HepG2 (cell line): ENCODE results near the gene VAX1. TPM values are rescaled to one million over a fixed set of nuclear protein-coding genes. Genes with fewer than 3 reads are reported as not detected.
A peak's percentile ranks its signal among the peaks of the same experiment; 100 is the strongest.
"Not testable (repeated sequence)": the region's sequence is repeated elsewhere in the genome, so short reads cannot be mapped to it uniquely, and the experiment has no call there.

Experiments
- ATAC-seq: fragments of 200-7000 bp; cut with Tn5 transposase; 3 replicates; pipeline ENCODE4 v1.9.1; 2020; ENCODE audit warnings: mild to moderate bottlenecking, moderate library complexity
- BruUV-seq: library from RNA; stranded (reverse); fragments of 400-500 nt; replicated peaks from 2 replicates; lab custom pipeline; 2021; lab: Mats Ljungman, UMichigan
- CTCF ChIA-PET: fragments of 300-600 bp; formaldehyde crosslinking; extraction: SDS; loops from one replicate; lab custom pipeline; 2021; ENCODE audit warnings: low total read pairs, inconsistent platforms, low intra/inter-chr PET ratio; lab: Yijun Ruan, JAX
- POLR2A ChIA-PET: fragments of 350-600 bp; sonication (Branson Sonifier 250); formaldehyde crosslinking; loops from one replicate; lab custom pipeline; 2020; ENCODE audit warnings: antibody characterized with exemption, inconsistent platforms; lab: Yijun Ruan, JAX
- DNase-seq: peaks from one replicate; pipeline ENCODE4 v3.0.0-alpha.2; 2015; ENCODE audit warnings: low spot score
- FAIRE-seq: peaks from 3 replicates; lab custom pipeline; 2011; peaks lifted over from hg19 to GRCh38; lab: Jason Lieb, UNC
- H2AFZ ChIP-seq: one replicate; pipeline ENCODE4 v1.6.1; 2011; ENCODE audit warnings: low read length, inconsistent platforms
- H3K27ac ChIP-seq: fragments of 300-600 bp; 3 replicates; pipeline ENCODE4 v1.8.0; 2011; ENCODE audit warnings: mixed run types, mild to moderate bottlenecking, mixed read lengths, low read length, inconsistent platforms; ENCODE audit not compliant: insufficient read depth; ENCODE audit errors: extremely low read length
- H3K27me3 ChIP-seq, 2 experiments: fragments of 200-600 bp in 1 of 2; 2 replicates in 1 of 2; 3 replicates in 1 of 2; pipeline versions ENCODE4 v1.6.0 to v1.8.0; 2011; ENCODE audit warnings: low read length in 2 of 2, mild to moderate bottlenecking in 2 of 2, moderate library complexity in 2 of 2, inconsistent platforms in 1 of 2; ENCODE audit not compliant: insufficient read depth in 2 of 2, control insufficient read depth in 1 of 2
- H3K36me3 ChIP-seq, 2 experiments: fragments of 200-600 bp in 1 of 2; replicated peaks in 1 of 2; 2 replicates in 1 of 2; 3 replicates in 1 of 2; pipeline versions ENCODE4 v1.5.1 to v1.8.0; 2011; ENCODE audit warnings: low read length in 2 of 2, inconsistent platforms in 1 of 2; ENCODE audit not compliant: insufficient read depth in 2 of 2, control insufficient read depth in 1 of 2
- H3K4me1 ChIP-seq: 2 replicates; pipeline ENCODE4 v1.5.1; 2012; ENCODE audit warnings: low read length, inconsistent platforms; ENCODE audit not compliant: insufficient read depth
- H3K4me2 ChIP-seq: 2 replicates; pipeline ENCODE4 v1.6.0; 2011; ENCODE audit warnings: low read depth, low read length, inconsistent platforms
- H3K4me3 ChIP-seq, 3 experiments: fragments of 200-600 bp in 1 of 3; sonication (generic), shearing (Covaris generic) in 1 of 3; replicated peaks in 1 of 3; 2 replicates each; pipeline ENCODE4 v1.5.1; 2011 to 2016; ENCODE audit warnings: low read length in 3 of 3, inconsistent platforms in 2 of 3, low read depth in 2 of 3, mild to moderate bottlenecking in 2 of 3, control low read depth in 1 of 3, mixed read lengths in 1 of 3; ENCODE audit not compliant: insufficient read depth in 1 of 3
- H3K79me2 ChIP-seq: one replicate; pipeline ENCODE4 v1.6.1; 2011; ENCODE audit warnings: low read length, inconsistent platforms; ENCODE audit not compliant: insufficient read depth
- H3K9ac ChIP-seq: 2 replicates; pipeline ENCODE4 v1.6.0; 2011; ENCODE audit warnings: mild to moderate bottlenecking, low read depth, low read length, inconsistent platforms; ENCODE audit not compliant: insufficient read depth
- H3K9me3 ChIP-seq: 2 replicates; pipeline ENCODE4 v1.5.1; 2012; ENCODE audit warnings: mild to moderate bottlenecking, low read length
- H4K20me1 ChIP-seq: 2 replicates; pipeline ENCODE4 v1.6.0; 2011; ENCODE audit warnings: inconsistent platforms, mild to moderate bottlenecking, low read length, moderate library complexity; ENCODE audit not compliant: insufficient read depth
- BHLHE40 ChIP-seq: IDR thresholded peaks from 2 replicates; pipeline ENCODE4 v1.6.1; 2011; ENCODE audit warnings: low read length, improper control_type of control experiment
- JDP2 ChIP-seq: sonication (generic); formaldehyde crosslinking; IDR thresholded peaks from 2 replicates; pipeline ENCODE4 v1.8.1; 2022; ENCODE audit warnings: missing genetic modification reagents, borderline replicate concordance
- KMT2A ChIP-seq: sonication (generic); formaldehyde crosslinking; IDR thresholded peaks from 2 replicates; pipeline ENCODE4 v1.4.0; 2020; ENCODE audit warnings: missing genetic modification reagents
- MAF1 ChIP-seq: sonication (generic); formaldehyde crosslinking; IDR thresholded peaks from 2 replicates; pipeline ENCODE4 v1.5.0; 2020; ENCODE audit warnings: missing genetic modification reagents, borderline replicate concordance
- TEAD2 ChIP-seq: sonication (generic); formaldehyde crosslinking; IDR thresholded peaks from 2 replicates; pipeline ENCODE4 v1.9.0; 2021; ENCODE audit warnings: missing genetic modification reagents
- ZMYM3 ChIP-seq: sonication (generic); formaldehyde crosslinking; IDR thresholded peaks from 2 replicates; pipeline ENCODE4 v1.5.1; 2020; ENCODE audit warnings: mild to moderate bottlenecking, missing genetic modification reagents
- ZNF530 ChIP-seq: sonication (generic); formaldehyde crosslinking; IDR thresholded peaks from 2 replicates; pipeline ENCODE4 v1.5.0; 2020; ENCODE audit warnings: low read depth, mild to moderate bottlenecking, missing genetic modification reagents
- WGBS: methylation state at CpG from one replicate; pipeline ENCODE4 v1.1.6; 2017; ENCODE audit warnings: low lambda C conversion rate; 5-methylcytosine and 5-hydroxymethylcytosine counted together
- in situ Hi-C: cut with HindIII; loops from 2 replicates; pipeline ENCODE4 v1.10.0; 2017; ENCODE audit warnings: low pct_unique_long_range_greater_than_20kb; ENCODE audit not compliant: extremely low pct_ligation_motif_present
- intact Hi-C: fragments of 100-400 bp; cut with micrococcal nuclease; formaldehyde crosslinking; loops from one replicate; pipeline ENCODE4 v1.10.0; 2022; ENCODE audit not compliant: unreplicated experiment
- polyA plus RNA-seq, 8 experiments: library from polyadenylated mRNA; depleted of rRNA in 3 of 8; stranded (reverse) in 7 of 8; unstranded in 1 of 8; fragments of >200 nt; fragmentation: Illumina TruSeq in 4 of 8; extraction: Trizol in 4 of 8; gene quantifications; 2 replicates each; pipeline versions ENCODE4 v1.2.1 to v1.2.3, GENCODE V29; 2011 to 2016; ENCODE audit warnings: low read depth in 4 of 8, missing spikeins in 1 of 8, mixed read lengths in 1 of 8; ENCODE audit not compliant: insufficient read depth in 1 of 8
- total RNA-seq, 5 experiments: library from RNA; depleted of rRNA; stranded (reverse); fragments of >200 nt; fragmentation: Illumina TruSeq; extraction: Trizol; gene quantifications; 2 replicates each; pipeline ENCODE4 v1.2.3, GENCODE V29; 2016; ENCODE audit warnings: low read depth in 1 of 5

The VAX1 gene
- total and polyA plus RNA-seq, 2 of the 13 experiments (the other 11 are each of a cell fraction or from before 2014, with no cell fraction given), result not detected

DNA sequence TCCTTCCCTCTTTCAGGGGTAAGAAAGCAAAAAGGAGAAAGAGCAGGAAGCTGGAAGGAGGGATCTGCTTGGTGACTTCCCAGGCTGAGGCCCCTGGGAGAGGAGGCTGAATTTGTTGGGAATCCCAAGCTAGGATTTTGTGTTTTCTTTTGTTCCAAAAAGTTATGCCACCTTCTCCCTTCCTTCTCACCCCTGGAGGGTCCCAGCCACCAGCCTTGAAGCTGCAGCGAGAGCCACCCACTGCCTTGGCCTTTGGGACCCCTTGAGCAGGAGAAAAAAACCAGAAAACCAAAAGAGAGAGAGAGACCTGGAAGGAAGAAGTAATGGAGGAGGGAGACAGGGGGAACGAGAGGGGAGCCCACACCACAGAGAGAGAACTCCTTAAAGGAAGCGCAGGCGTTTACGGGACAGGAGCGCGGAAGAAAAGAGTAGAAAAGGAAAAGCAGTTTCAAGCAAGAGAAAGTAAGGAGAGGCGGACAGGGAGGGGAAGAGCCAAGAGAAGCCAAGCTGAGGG is 7.2 kb downstream of the VAX1 start:
- Histone ChIP-seq H3K79me2 (no peaks in the 10 kb centered on the region), H3K9ac (no peak overlapping the region), H3K9me3 (no peaks in the 10 kb centered on the region), H3K27me3 (peaks cover 8 to 71% of the 10 kb centered on the region in 2 experiments), H3K4me1 (peaks cover 10% of the 10 kb centered on the region; the same call in 1 of the 2 replicates), H2AFZ (no peak overlapping the region), H3K36me3 (no peaks in the 10 kb centered on the region), H3K4me2 (peak overlapping the region; percentile 44; the same call in 1 of the 2 replicates), H3K4me3 (0 out of 6 replicates have a peak overlapping the region, but pooled peaks of 1 of the 3 experiments have one; percentile 48), H3K27ac (no peak overlapping the region), H4K20me1 (no peaks in the 10 kb centered on the region)
- CTCF ChIA-PET, result no interaction called here
- intact Hi-C loops, result no loop called here
- BruUV-seq, result no TSS peak
- in situ Hi-C loops, result no loop called here
- DNase-seq (no peak), FAIRE-seq (no peak), ATAC-seq (no peak)
- POLR2A ChIA-PET, result no interaction called here
- no peak for TF ChIP-seq ZNF530
- TF ChIP-seq KMT2A, result no peak
- WGBS, result 75% methylated on average over 8 of the region's 8 CpGs

DNA sequence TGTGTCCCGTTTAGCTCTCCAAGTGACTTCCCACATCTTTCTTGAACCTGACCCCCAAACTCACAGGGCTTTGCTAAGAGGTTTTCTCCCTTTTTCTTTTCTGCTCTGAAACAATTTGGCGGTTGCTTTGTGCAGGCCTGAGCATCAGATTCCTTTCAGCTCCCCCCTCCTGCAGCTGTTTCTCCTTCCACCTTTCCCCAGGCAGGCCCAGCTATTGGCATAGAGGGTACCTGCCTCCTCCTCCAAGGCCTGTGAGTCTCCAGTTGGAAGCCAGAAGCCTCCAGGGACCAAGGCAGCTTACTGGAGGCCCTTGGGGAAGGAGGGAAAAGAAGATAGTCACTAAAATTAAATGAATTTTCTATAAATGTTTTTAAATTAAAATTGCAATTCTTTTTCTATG is 7.7 kb downstream of the VAX1 start:
- no peak for FAIRE-seq
- H3K9me3 ChIP-seq, result no peaks in the 10 kb centered on the region
- no peak overlapping the region for H3K27ac ChIP-seq
- no peak overlapping the region for H3K4me3 ChIP-seq
- WGBS, result 19% methylated on average over 2 of the region's 2 CpGs
- no peak for ATAC-seq
- H3K4me1 ChIP-seq, result peaks cover 10% of the 10 kb centered on the region; the same call in 1 of the 2 replicates
- DNase-seq, result no peak
- no peak overlapping the region for H2AFZ ChIP-seq
- no peak overlapping the region for H3K9ac ChIP-seq
- no peaks in the 10 kb centered on the region for H3K36me3 ChIP-seq
- in situ Hi-C loops, result no loop called here
- BruUV-seq, result no TSS peak
- POLR2A ChIA-PET, result no interaction called here
- CTCF ChIA-PET, result no interaction called here
- H3K79me2 ChIP-seq, result no peaks in the 10 kb centered on the region
- intact Hi-C loops, result no loop called here
- peaks cover 9 to 71% of the 10 kb centered on the region in 2 experiments for H3K27me3 ChIP-seq
- H3K4me2 ChIP-seq, result no peak overlapping the region
- no peaks in the 10 kb centered on the region for H4K20me1 ChIP-seq
- TF ChIP-seq JDP2 (CRISPR knock-in tag), result no peak
- TF ChIP-seq TEAD2 (CRISPR knock-in tag), result no peak
- no peak for TF ChIP-seq ZMYM3 (CRISPR knock-in tag)
- TF ChIP-seq MAF1 (CRISPR knock-in tag), result no peak
- TF ChIP-seq BHLHE40, result no peak

DNA sequence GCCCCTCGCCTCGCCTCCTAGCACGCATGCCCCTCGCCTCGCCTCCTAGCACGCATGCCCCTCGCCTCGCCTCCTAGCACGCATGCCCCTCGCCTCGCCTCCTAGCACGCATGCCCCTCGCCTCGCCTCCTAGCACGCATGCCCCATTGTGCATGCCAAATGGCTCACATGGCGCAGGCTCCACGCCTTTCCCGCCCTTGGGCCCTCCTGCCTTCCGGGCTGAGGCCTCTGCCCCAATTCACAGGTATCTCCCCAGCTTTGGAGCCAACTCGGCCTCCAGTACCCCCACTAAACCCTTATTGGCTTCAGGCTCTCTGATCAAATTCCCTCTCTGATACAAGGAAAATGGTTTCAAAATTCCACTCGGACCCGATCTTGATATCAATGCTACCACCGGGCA is 11.4 kb downstream of the VAX1 start:
- 77% methylated on average over 18 of the region's 23 CpGs for WGBS
- POLR2A ChIA-PET, CTCF ChIA-PET, DNase-seq, H2AFZ ChIP-seq, H3K4me3 ChIP-seq, FAIRE-seq, H3K4me1 ChIP-seq, BruUV-seq, H3K36me3 ChIP-seq, H3K9ac ChIP-seq, H3K27ac ChIP-seq, H3K4me2 ChIP-seq, H3K9me3 ChIP-seq, intact Hi-C loops, H4K20me1 ChIP-seq, H3K79me2 ChIP-seq, in situ Hi-C loops, ATAC-seq: not testable (repeated sequence)
- peaks cover 9 to 46% of the 10 kb centered on the region in 2 experiments; a peak in 4 of 5 replicates for H3K27me3 ChIP-seq
